Liver (tissue), 9 donors: ENCODE measurements around the gene GNB1L. TPM values are rescaled to one million over a fixed set of nuclear protein-coding genes. Genes with fewer than 3 reads are reported as not detected.

Experiments
- DNase-seq: peaks from one replicate; pipeline ENCODE4 v3.0.0-alpha.2; 2017; ENCODE audit warnings: low spot score
- H3K27ac ChIP-seq, 2 donors: one replicate each; pipeline ENCODE4 v1.7.0; 2013; ENCODE audit warnings: inconsistent platforms in 2 of 2, low read length in 2 of 2, control low read depth in 1 of 2, low read depth in 1 of 2, mild to moderate bottlenecking in 1 of 2
- H3K27me3 ChIP-seq, 4 donors: one replicate each; pipeline versions ENCODE4 v1.6.1 to v1.7.0; 2013; ENCODE audit warnings: low read length in 3 of 4, inconsistent platforms in 1 of 4, mild to moderate bottlenecking in 1 of 4, moderate library complexity in 1 of 4; ENCODE audit not compliant: control insufficient read depth in 4 of 4, insufficient read depth in 4 of 4
- H3K36me3 ChIP-seq, 4 donors: one replicate each; pipeline versions ENCODE4 v1.6.1 to v1.7.0; 2013; ENCODE audit warnings: low read length in 3 of 4, mild to moderate bottlenecking in 3 of 4, low read depth in 1 of 4, moderate library complexity in 1 of 4; ENCODE audit not compliant: control insufficient read depth in 4 of 4, insufficient read depth in 3 of 4
- H3K4me1 ChIP-seq, 4 donors: one replicate each; pipeline versions ENCODE4 v1.6.1 to v1.7.0; 2013; ENCODE audit warnings: low read length in 3 of 4, mild to moderate bottlenecking in 3 of 4, moderate library complexity in 1 of 4; ENCODE audit not compliant: control insufficient read depth in 4 of 4, insufficient read depth in 4 of 4
- H3K4me3 ChIP-seq, 3 donors: one replicate each; pipeline versions ENCODE4 v1.6.1 to v1.7.0; 2013; ENCODE audit warnings: low read length in 3 of 3, control low read depth in 1 of 3, low read depth in 1 of 3, mild to moderate bottlenecking in 1 of 3
- H3K9ac ChIP-seq, 2 donors: one replicate each; pipeline ENCODE4 v1.7.0; 2013; ENCODE audit warnings: low read length in 2 of 2, mild to moderate bottlenecking in 2 of 2, moderate library complexity in 2 of 2, control low read depth in 1 of 2, low read depth in 1 of 2
- H3K9me3 ChIP-seq, 4 donors: one replicate each; pipeline versions ENCODE4 v1.6.1 to v1.7.0; 2013; ENCODE audit warnings: low read length in 3 of 4; ENCODE audit not compliant: control insufficient read depth in 4 of 4
- EGR1 ChIP-seq, 2 donors: IDR thresholded peaks; 2 replicates each; pipeline ENCODE4 v1.6.1; 2016 to 2018; ENCODE audit warnings: antibody characterized with exemption in 2 of 2, low read depth in 2 of 2
- FOXA1 ChIP-seq: IDR thresholded peaks from 2 replicates; pipeline ENCODE4 v1.6.1; 2016; ENCODE audit warnings: antibody characterized with exemption
- FOXA2 ChIP-seq: IDR thresholded peaks from 2 replicates; pipeline ENCODE4 v1.6.1; 2016; ENCODE audit warnings: antibody characterized with exemption
- GABPA ChIP-seq, 2 donors: IDR thresholded peaks in 1 of 2; conservative IDR thresholded peaks in 1 of 2; 2 replicates each; pipeline ENCODE4 v1.6.1; 2016; ENCODE audit warnings: antibody characterized with exemption in 2 of 2, mild to moderate bottlenecking in 1 of 2, moderate library complexity in 1 of 2
- HNF4A ChIP-seq, 2 donors: conservative IDR thresholded peaks; 2 replicates each; pipeline ENCODE4 v1.6.1; 2016; ENCODE audit warnings: antibody characterized with exemption in 2 of 2, mild to moderate bottlenecking in 2 of 2
- HNF4G ChIP-seq: IDR thresholded peaks from 2 replicates; pipeline ENCODE4 v1.6.1; 2016; ENCODE audit warnings: antibody characterized with exemption
- JUND ChIP-seq, 2 donors: IDR thresholded peaks; 2 replicates each; pipeline ENCODE4 v1.6.1; 2016; ENCODE audit warnings: antibody characterized with exemption in 2 of 2
- NR2F2 ChIP-seq: IDR thresholded peaks from 2 replicates; pipeline ENCODE4 v1.6.1; 2016; ENCODE audit warnings: antibody characterized with exemption
- RAD21 ChIP-seq, 2 donors: IDR thresholded peaks; 2 replicates each; pipeline ENCODE4 v1.6.1; 2016; ENCODE audit warnings: antibody characterized with exemption in 2 of 2, mild to moderate bottlenecking in 2 of 2
- RXRA ChIP-seq, 2 donors: IDR thresholded peaks; 2 replicates each; pipeline ENCODE4 v1.6.1; 2017 to 2018; ENCODE audit warnings: antibody characterized with exemption in 2 of 2, mild to moderate bottlenecking in 1 of 2
- SP1 ChIP-seq: IDR thresholded peaks from 2 replicates; pipeline ENCODE4 v1.6.1; 2018; ENCODE audit warnings: antibody characterized with exemption, mild to moderate bottlenecking
- TAF1 ChIP-seq: conservative IDR thresholded peaks from 2 replicates; pipeline ENCODE4 v1.6.1; 2016; ENCODE audit warnings: antibody characterized with exemption, mild to moderate bottlenecking
- YY1 ChIP-seq: IDR thresholded peaks from 2 replicates; pipeline ENCODE4 v1.6.1; 2016; ENCODE audit warnings: antibody characterized with exemption, mild to moderate bottlenecking
- WGBS: extraction: QIAGEN DNeasy Blood & Tissue Kit; methylation state at CpG from one replicate; pipeline ENCODE4 v1.1.7; 2013; 5-methylcytosine and 5-hydroxymethylcytosine counted together
- polyA plus RNA-seq, 2 donors: library from polyadenylated mRNA; stranded (reverse) in 1 of 2; unstranded in 1 of 2; fragments of 200-250 nt in 1 of 2; fragments of >200 nt in 1 of 2; fragmentation: Nextera tagmentation in 1 of 2; extraction: Ambion mirVana in 1 of 2; gene quantifications; one replicate each; pipeline versions ENCODE4 v1.2.1 to v1.2.3, GENCODE V29; 2013 to 2015
- total RNA-seq, 2 donors: library from RNA; depleted of rRNA; stranded (reverse); fragments of >200 nt; gene quantifications; one replicate each; pipeline ENCODE4 v1.2.3, GENCODE V29; 2014
- TF ChIP-seq, protein P1 (sequence below): IDR thresholded peaks from 2 replicates; pipeline ENCODE4 v1.6.1; 2016; ENCODE audit warnings: antibody characterized with exemption
- TF ChIP-seq, protein P2 (sequence below): IDR thresholded peaks from 2 replicates; pipeline ENCODE4 v1.6.1; 2016; ENCODE audit warnings: antibody characterized with exemption, mild to moderate bottlenecking
- TF ChIP-seq, protein P3 (sequence below): fragments of 150-350 bp; IDR thresholded peaks from 2 replicates; pipeline ENCODE4 v1.5.1; 2017; ENCODE audit warnings: improper control_type of control experiment, low read depth, low read length; ENCODE audit not compliant: missing input control
- TF ChIP-seq, protein P4 (sequence below): IDR thresholded peaks from 2 replicates; pipeline ENCODE4 v1.6.1; 2016; ENCODE audit warnings: antibody characterized with exemption
- TF ChIP-seq, protein P5 (sequence below): IDR thresholded peaks from 2 replicates; pipeline ENCODE4 v1.6.1; 2016; ENCODE audit warnings: antibody characterized with exemption
- donor health status: healthy.
- donor health status: healthy.
- donor health status: healthy.
- donor health status: healthy.
- donor health status: healthy.

The GNB1L gene
- total and polyA plus RNA-seq, 4 donors, result 1.5 to 3.6 (median 1.9) TPM

DNA sequence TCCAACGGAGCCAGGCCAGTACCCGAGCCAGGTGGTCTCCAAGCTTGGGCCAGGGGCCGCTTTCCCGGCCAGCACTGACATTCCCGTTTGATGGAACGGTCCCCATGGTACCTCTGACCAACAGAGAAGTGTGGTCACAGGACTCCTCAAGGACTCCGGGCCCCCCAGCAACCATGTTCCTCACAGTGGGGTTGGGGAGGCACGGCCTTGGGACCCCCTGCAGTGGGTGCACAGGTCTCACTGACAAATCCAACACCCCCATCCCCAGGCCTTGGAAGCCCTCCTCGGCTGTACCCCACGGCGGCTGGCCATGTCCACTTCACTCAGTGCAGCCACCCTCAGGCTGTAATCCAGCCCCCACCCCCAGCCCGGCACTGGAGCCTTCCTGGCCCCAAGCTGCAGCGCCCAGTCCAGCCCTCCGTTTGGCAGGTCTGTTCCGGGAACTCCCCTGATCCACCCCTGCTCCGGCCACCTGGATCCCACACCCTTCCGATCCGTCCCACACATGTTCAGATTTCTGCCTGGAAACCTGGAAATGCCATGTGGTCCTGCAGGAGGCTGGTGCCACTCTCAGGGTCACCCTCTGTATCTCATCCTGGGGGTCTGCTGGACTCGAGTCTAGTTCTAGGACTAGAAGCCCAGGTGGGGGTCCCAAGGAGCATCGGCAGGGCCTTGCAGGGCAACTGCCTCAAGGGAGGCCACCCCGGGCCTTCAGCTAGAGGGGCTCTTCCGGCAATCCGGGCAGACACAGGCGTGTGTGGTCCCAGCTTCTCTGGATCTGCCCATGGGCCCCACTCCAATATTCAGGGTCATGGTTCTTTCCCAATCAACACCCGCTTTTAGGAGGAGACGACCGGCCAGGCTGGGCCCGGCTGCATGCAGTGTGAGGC, 67.5 kb downstream of the GNB1L start:
- no peak for DNase-seq
- TF ChIP-seq, protein P1, sequence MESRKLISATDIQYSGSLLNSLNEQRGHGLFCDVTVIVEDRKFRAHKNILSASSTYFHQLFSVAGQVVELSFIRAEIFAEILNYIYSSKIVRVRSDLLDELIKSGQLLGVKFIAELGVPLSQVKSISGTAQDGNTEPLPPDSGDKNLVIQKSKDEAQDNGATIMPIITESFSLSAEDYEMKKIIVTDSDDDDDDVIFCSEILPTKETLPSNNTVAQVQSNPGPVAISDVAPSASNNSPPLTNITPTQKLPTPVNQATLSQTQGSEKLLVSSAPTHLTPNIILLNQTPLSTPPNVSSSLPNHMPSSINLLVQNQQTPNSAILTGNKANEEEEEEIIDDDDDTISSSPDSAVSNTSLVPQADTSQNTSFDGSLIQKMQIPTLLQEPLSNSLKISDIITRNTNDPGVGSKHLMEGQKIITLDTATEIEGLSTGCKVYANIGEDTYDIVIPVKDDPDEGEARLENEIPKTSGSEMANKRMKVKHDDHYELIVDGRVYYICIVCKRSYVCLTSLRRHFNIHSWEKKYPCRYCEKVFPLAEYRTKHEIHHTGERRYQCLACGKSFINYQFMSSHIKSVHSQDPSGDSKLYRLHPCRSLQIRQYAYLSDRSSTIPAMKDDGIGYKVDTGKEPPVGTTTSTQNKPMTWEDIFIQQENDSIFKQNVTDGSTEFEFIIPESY, result no peak
- TF ChIP-seq SP1 (no peak), HNF4G (no peak), NR2F2 (no peak), JUND (IDR thresholded peaks at IDR 0.05) (no peak), RAD21 (IDR thresholded peaks at IDR 0.05) (no peak), GABPA (IDR thresholded peaks at IDR 0.05 in 1 of 2, conservative IDR thresholded peaks at IDR 0.05 in 1 of 2) (no peak), TAF1 (no peak), HNF4A (conservative IDR thresholded peaks at IDR 0.05) (no peak), YY1 (no peak), RXRA (IDR thresholded peaks at IDR 0.05) (no peak), FOXA2 (no peak), FOXA1 (no peak), EGR1 (IDR thresholded peaks at IDR 0.05; ENCODE audit: low read depth in 2 of 2) (no peak)
- TF ChIP-seq, protein P2, sequence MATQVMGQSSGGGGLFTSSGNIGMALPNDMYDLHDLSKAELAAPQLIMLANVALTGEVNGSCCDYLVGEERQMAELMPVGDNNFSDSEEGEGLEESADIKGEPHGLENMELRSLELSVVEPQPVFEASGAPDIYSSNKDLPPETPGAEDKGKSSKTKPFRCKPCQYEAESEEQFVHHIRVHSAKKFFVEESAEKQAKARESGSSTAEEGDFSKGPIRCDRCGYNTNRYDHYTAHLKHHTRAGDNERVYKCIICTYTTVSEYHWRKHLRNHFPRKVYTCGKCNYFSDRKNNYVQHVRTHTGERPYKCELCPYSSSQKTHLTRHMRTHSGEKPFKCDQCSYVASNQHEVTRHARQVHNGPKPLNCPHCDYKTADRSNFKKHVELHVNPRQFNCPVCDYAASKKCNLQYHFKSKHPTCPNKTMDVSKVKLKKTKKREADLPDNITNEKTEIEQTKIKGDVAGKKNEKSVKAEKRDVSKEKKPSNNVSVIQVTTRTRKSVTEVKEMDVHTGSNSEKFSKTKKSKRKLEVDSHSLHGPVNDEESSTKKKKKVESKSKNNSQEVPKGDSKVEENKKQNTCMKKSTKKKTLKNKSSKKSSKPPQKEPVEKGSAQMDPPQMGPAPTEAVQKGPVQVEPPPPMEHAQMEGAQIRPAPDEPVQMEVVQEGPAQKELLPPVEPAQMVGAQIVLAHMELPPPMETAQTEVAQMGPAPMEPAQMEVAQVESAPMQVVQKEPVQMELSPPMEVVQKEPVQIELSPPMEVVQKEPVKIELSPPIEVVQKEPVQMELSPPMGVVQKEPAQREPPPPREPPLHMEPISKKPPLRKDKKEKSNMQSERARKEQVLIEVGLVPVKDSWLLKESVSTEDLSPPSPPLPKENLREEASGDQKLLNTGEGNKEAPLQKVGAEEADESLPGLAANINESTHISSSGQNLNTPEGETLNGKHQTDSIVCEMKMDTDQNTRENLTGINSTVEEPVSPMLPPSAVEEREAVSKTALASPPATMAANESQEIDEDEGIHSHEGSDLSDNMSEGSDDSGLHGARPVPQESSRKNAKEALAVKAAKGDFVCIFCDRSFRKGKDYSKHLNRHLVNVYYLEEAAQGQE, result no peak
- TF ChIP-seq, protein P3, sequence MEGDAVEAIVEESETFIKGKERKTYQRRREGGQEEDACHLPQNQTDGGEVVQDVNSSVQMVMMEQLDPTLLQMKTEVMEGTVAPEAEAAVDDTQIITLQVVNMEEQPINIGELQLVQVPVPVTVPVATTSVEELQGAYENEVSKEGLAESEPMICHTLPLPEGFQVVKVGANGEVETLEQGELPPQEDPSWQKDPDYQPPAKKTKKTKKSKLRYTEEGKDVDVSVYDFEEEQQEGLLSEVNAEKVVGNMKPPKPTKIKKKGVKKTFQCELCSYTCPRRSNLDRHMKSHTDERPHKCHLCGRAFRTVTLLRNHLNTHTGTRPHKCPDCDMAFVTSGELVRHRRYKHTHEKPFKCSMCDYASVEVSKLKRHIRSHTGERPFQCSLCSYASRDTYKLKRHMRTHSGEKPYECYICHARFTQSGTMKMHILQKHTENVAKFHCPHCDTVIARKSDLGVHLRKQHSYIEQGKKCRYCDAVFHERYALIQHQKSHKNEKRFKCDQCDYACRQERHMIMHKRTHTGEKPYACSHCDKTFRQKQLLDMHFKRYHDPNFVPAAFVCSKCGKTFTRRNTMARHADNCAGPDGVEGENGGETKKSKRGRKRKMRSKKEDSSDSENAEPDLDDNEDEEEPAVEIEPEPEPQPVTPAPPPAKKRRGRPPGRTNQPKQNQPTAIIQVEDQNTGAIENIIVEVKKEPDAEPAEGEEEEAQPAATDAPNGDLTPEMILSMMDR, result no peak
- TF ChIP-seq, protein P4, sequence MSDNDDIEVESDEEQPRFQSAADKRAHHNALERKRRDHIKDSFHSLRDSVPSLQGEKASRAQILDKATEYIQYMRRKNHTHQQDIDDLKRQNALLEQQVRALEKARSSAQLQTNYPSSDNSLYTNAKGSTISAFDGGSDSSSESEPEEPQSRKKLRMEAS, result no peak
- TF ChIP-seq, protein P5, sequence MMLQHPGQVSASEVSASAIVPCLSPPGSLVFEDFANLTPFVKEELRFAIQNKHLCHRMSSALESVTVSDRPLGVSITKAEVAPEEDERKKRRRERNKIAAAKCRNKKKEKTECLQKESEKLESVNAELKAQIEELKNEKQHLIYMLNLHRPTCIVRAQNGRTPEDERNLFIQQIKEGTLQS, result no peak
- Histone ChIP-seq H3K4me3 (no peak overlapping the region), H3K9ac (no peak overlapping the region), H3K36me3 (no peaks in the 10 kb centered on the region), H3K4me1 (no peaks in the 10 kb centered on the region), H3K27ac (no peak overlapping the region), H3K9me3 (peaks cover 0 to 2% (median 0%) of the 10 kb centered on the region in 4 donors), H3K27me3 (no peaks in the 10 kb centered on the region)
- 97% methylated on average over 28 of the region's 28 CpGs for WGBS
